DMS153 treated with DMSO at 0.1 percent for 48 hours (cell line): ENCODE data around the gene MRPL20.

Experiments used
- DNase-seq: peaks from one replicate; lab custom pipeline; 2025; ENCODE audit not compliant: unreplicated experiment; lab: John Stamatoyannopoulos, UW

Gene MRPL20

GRCh38 chr1:1365875-1366698 lies 41.0 kb downstream of the MRPL20 start:
- no peak for DNase-seq

DNA sequence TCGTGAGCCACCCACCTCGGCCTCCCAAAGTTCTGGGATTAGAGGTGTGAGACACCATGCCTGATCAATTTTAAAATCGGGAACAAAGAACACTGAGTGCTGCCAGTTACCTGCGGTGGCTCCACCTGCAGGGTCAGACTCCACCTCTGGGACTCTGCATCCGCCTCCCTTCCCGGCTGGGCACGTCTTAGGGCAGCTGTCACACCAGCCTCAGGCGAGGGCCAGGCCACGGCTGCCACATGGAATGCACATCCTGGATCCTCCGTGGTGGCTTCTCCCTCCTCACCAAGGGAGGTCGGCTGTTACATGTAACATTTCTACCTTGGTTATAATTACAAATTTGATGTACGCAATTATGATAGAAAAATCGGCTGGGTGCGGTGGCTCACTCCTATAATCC lies 42.8 kb downstream of the MRPL20 start:
- DNase-seq: no peak

GRCh38 chr1:1361982-1362423 lies 45.1 kb downstream of the MRPL20 start:
- no peak for DNase-seq

DNA sequence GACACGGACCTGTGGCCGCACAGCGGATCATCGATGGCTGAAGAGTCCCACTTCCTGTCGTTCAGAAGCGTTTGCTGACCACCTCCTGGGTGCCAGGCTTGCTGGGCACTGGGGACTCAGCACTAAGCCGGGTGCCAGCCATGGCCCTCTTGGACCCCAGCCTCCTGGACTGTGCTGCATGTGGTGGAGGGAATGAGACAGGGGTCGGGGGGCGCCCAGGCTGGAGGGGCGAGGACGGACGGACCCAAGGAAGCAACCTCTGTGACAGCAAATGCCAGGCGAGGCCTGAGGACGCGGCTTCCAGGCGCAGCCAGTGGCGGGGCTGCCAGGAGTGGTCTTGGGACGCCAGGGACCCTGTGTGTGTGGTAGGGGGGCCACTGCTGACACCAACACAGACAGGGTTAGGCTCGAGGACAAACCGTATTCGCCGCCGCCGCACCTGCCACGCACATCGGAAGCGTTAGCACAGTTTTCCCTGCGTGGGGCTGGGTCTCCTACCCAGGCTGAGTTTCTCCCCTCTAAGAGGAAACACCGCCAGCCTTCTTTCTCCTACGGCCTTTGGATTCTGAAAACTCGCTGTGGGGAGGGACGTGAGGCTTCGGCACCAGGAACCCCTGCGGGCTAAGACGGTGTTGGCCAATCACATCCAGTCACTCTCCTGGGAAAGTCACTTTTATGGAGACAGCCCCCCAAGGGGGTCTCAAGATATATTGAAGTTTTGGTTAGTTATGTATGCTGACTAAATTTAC lies 45.7 kb downstream of the MRPL20 start:
- no peak for DNase-seq

GRCh38 chr1:1360506-1361169 lies 46.5 kb downstream of the MRPL20 start:
- no peak for DNase-seq

DNA sequence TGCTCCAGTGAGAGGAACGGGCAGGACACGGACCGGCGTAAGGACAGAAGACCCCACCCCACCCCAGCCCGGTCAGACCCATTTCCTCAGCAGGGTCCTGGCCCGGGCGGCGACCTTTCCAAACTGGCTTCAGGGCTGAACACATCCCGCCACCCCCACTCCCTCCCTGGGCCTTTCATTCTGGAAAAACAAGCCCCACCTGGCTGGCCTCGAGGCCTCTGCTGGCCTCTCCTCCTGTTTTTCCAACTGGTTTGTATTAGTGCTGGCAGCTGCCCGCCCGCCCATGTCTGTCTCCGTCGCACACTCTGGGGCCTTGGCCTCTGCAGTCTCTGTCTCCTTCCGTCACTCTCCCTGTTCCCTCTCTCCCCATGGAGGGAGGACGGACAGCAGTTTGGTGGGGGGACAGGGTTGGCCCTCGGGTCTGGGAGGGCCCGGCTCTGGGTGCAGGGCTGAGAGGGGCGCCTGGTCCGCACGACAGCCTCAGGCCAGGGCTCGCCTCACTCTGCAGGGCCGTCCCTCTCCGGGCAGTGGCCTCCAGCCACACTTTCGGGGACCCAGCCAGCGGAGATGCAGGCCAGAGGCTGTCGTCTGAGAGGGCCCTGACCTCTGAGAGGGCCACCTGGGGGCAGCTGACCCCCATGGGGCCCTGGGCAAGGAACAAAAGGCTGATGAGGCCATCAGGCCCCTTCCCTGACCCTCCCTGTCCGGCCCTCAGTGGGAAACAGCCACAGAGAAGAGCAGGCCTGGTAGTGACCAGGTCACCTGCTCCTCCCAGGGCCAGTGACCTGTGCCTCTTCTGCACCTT lies 47.2 kb downstream of the MRPL20 start:
- no peak for DNase-seq

DNA sequence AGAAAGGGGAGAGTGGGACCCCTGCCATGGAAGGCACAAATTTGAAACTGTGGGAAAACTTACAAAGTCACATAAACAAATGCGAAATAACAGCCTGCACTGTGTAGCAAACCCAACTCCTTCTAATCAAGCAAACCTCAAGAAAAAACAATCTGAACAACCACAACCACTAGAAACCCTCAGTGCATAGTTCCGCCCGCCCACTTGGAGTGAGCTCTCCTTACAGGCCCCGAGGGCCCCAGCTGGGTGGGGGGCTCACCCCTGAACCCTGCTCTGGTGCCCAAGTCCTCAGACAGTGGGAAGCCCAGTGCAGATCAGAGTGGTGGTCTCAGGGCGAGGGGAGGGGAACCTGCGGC lies 47.8 kb downstream of the MRPL20 start:
- DNase-seq: no peak

DNA sequence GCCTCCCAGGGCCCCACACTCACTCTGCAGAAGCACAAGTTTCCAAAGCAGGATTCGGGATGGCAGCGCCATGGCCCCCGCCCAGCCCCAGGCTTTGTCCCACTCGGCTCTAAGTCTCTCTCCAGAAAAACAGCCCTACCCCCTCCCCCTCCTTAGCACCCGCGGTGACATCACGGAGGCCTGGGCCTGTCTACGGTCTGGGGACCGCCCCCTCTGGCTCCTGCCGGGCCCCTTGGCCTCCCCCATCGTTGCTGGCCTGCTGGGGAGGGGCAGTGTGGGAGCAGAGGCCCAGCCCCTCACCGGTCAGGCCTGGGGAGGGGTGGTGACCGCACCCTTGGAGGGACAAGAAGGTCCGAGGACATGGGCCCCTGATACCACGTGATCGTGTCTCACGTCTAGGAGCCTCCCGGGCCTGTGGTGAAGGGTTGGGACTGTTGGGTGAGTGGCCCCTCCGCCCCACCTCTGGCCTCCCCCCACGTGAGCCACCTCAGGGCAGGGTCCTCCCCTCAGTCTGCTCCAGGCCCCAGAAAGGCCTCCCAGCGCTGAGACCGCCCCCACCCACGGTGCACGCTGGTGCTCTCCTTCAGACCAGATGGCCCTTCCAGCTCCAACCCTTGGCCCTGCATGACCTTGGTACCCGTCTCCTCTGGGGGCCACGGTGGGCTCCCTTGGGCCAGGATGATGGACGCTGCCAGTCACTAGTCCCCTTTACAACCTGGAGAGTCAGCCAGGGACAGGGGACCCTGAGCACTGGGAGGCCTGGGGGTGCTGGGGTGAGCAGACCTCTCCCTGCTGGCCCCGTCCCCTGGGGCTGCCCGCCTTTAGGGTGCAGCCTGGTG lies 48.4 kb downstream of the MRPL20 start, which contains the start of gene MXRA8:
TSS of gene MXRA8 (minus strand) at position 123 of the 839 bp plus-strand sequence. CDS start at position 72, 51 bp downstream.
- no peak for DNase-seq

DNA sequence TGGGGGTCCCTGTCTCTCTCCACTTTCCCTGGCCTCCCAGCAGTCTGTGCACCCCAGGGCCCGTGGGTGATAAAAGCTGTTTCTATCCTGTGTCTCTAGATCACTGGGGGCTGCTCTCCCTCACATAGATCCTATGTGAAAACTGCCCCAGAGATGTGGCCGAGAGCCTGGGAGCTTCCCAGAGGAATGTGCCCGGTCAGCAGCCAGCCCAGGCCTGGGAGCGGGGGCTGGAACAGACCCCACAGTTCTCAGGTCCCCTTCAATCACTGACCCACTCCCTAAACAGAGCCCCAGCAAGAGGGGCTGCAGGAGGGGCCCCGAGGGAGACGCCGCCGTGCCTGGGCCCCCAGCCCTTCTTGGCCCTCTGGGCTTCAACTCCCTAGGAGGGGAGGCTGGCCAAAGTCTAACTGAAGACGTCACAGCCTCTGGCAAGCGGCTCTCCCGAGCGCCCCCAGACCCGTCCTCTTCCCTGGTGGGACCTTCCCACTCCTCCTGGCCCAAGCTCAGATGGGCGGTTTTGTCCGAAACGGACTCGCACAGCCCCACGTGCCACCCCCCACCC lies 49.1 kb downstream of the MRPL20 start:
- no peak for DNase-seq

DNA sequence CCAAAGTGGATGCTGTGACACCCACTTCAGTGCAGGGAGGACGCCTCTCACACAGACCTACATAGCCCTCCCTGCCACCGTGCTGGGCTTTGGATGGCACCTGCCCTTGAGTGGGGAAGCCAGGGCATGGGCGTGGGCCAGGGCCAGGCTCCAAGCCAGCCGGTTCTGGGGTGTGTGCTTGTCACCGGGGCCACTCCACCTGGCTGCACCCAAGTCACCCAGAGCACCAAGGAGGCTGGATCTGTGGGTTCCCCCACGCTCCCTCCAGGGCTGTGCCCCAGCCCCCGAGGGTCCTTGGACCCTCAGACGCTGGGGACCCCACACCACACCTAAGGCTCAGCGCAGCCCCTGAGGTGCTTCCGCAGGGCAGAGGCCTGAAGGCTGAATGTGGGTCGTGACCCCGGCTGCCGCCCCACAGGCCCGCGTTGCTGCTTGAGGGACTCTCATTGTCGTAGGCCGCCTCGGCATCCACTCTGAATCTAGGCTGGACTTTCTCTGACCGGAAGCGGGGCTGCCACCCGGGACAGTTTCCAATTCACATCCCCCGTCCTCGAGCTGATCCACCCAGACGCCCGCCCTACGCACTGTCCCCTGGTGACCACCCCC lies 50.2 kb downstream of the MRPL20 start:
- DNase-seq: no peak

GRCh38 chr1:1356166-1356795 lies 50.8 kb downstream of the MRPL20 start:
- no peak for DNase-seq

DNA sequence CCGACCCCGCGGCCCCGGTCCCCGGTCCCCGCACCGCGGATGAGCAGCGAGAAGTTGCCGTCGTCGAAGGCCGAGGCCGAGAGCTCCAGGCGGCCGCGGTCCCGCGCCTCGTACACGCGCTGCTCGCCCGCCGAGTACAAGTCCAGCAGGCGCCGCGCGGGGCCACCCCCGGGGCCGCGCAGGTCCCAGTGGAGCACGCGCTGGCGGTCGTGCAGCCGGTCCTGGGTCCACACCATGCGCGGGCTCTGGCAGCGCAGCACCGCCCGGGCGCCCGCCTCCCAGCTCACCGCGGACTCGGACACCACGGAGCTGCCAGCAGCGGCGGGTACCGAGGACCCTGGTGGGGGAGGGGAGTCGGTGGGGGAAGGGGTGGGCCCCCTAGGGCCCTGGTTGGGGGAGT lies 51.7 kb downstream of the MRPL20 start:
- DNase-seq: no peak

- DNase-seq: no peak
Measured at GRCh38 chr1:1354271-1355247, 52.5 kb downstream of the MRPL20 start.

DNA sequence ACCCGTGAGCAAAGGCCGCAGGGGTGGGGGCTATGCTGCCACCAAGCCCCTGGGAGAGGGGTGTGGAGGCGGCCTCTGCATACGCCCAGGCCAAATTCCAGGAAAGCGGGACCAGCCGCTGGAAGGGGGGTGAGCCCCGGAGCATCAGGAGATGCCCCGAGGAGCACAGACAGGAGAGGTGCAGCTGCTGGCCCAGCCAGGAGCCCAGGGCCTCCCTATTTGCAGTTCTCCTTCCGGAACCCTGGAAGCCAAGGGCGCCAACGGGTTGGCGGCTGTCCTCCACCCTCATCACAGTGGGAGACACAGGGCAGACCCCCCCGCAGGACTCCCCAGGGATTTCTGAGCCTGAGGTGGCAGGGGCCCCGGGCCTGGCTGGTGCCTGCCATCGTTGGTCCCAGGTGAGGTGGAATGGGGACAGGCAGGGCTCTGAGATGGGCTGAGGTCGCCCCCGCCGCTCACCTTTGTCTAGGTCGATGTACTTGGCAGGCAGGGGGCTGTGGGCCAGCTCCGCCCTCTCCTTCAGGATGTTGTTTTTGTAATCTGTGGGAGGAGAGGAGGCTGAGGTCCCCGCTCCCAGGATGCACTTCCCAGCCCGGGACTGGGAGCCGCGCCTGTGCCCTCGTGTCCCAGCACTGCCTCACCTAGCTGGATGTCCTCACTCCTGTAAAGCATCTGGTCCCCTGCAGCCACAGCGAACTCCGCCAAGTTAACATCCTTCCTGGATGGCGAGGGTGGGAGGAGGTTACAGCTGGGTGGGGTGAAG lies 53.5 kb downstream of the MRPL20 start:
- peak; percentile 59 for DNase-seq

- DNase-seq: no peak
Measured at GRCh38 chr1:1352786-1353388, 54.2 kb downstream of the MRPL20 start.
